Stomach (tissue), 19 donors: ENCODE results near the gene SLC6A11. TPM values are rescaled to one million over a fixed set of nuclear protein-coding genes. Genes with fewer than 3 reads are reported as not detected.

Experiments used
- DNase-seq, 2 donors: peaks; one replicate each; pipeline versions ENCODE4 v3.0.0 to v3.0.0-alpha.2; 2013 to 2019
- H3K27ac ChIP-seq, 5 donors: fragments of 200-600 bp in 4 of 5; sonication (generic) in 4 of 5; one replicate each; pipeline ENCODE4 v1.5.1; 2013 to 2019; ENCODE audit warnings: mild to moderate bottlenecking in 1 of 5, moderate library complexity in 1 of 5
- H3K27me3 ChIP-seq, 3 donors: fragments of 200-600 bp; sonication (generic); one replicate each; pipeline ENCODE4 v1.5.1; 2017 to 2019; ENCODE audit warnings: mixed run types in 1 of 3
- H3K36me3 ChIP-seq, 4 donors: fragments of 200-600 bp; sonication (generic); 1 replicate in 3 of 4; 2 replicates in 1 of 4; pipeline ENCODE4 v1.5.1; 2016 to 2019
- H3K4me1 ChIP-seq, 4 donors: fragments of 200-600 bp; sonication (generic); one replicate each; pipeline ENCODE4 v1.5.1; 2016 to 2019
- H3K4me3 ChIP-seq, 4 donors: fragments of 200-600 bp; sonication (generic) in 3 of 4; one replicate each; pipeline ENCODE4 v1.5.1; 2016 to 2019; ENCODE audit warnings: mild to moderate bottlenecking in 1 of 4
- H3K9me3 ChIP-seq, 4 donors: fragments of 200-600 bp; sonication (generic); one replicate each; pipeline ENCODE4 v1.5.1; 2016 to 2019
- CTCF ChIP-seq, 7 experiments: fragments of 450-650 bp in 4 of 7; fragments of 200-600 bp in 3 of 7; sonication (generic) in 3 of 7; IDR thresholded peaks; one replicate each; pipeline ENCODE4 v1.5.1; 2016 to 2019; ENCODE audit warnings: antibody characterized with exemption in 7 of 7, control low read depth in 2 of 7, mild to moderate bottlenecking in 1 of 7
- EP300 ChIP-seq: sonication (generic); formaldehyde crosslinking; IDR thresholded peaks from one replicate; pipeline ENCODE4 v1.6.1; 2017; ENCODE audit warnings: antibody characterized with exemption
- POLR2A ChIP-seq, 4 donors: fragments of 450-650 bp; IDR thresholded peaks; one replicate each; pipeline ENCODE4 v1.6.1; 2016; ENCODE audit warnings: antibody characterized with exemption in 4 of 4, control low read depth in 2 of 4, mild to moderate bottlenecking in 1 of 4, moderate library complexity in 1 of 4
- POLR2AphosphoS5 ChIP-seq, 3 donors: sonication (generic); formaldehyde crosslinking; IDR thresholded peaks; one replicate each; pipeline ENCODE4 v1.6.1; 2016; ENCODE audit warnings: antibody characterized with exemption in 3 of 3
- WGBS, 5 donors: extraction: QIAGEN DNeasy Blood & Tissue Kit in 3 of 5; methylation state at CpG; one replicate each; pipeline versions ENCODE4 v1.1.5 to v1.1.7; 2013 to 2018; 5-methylcytosine and 5-hydroxymethylcytosine counted together
- intact Hi-C: fragments of 100-400 bp; cut with DNase I; formaldehyde crosslinking; loops from one replicate; pipeline ENCODE4 v1.15.1; 2023; ENCODE audit warnings: low total_unique reads
- long read RNA-seq, 10 donors: transcript quantifications; one replicate each; lab custom pipeline, GENCODE V29; 2026
- polyA plus RNA-seq, 3 donors: library from polyadenylated mRNA; stranded (reverse); fragments of 200-250 nt; gene quantifications; one replicate each; pipeline ENCODE4 v1.2.3, GENCODE V29; 2013
- total RNA-seq, 5 donors: library from RNA; depleted of rRNA; stranded (reverse); fragments of >200 nt; gene quantifications; one replicate each; pipeline versions ENCODE4 v1.1.0 to v1.2.3, GENCODE V29; 2014 to 2016
- donor health status: healthy with polysubstance abuse.
- donor health status: Bipolar disorder and iron deficiency.
- donor health status: healthy.

The SLC6A11 gene
- total RNA-seq (under 1 TPM in 1 of 5 donors, not detected in 4; 0.18 TPM), polyA plus RNA-seq (1 to 10 TPM in 1 of 3 donors, not detected in 2; 2.0 TPM)
- long read RNA-seq, donor 1 = 0 reads
- long read RNA-seq, donor 2 = 0 reads
- long read RNA-seq, donor 3 = 0 reads
- long read RNA-seq, donor 4 = 0 reads
- long read RNA-seq, donor 5 = 0 reads
- long read RNA-seq, donor 6 = 0 reads
- long read RNA-seq, donor 7 = 0 reads
- long read RNA-seq, donor 8 = 0 reads
- long read RNA-seq, donor 9 = 0 reads
- long read RNA-seq, donor 10 = 0 reads

DNA sequence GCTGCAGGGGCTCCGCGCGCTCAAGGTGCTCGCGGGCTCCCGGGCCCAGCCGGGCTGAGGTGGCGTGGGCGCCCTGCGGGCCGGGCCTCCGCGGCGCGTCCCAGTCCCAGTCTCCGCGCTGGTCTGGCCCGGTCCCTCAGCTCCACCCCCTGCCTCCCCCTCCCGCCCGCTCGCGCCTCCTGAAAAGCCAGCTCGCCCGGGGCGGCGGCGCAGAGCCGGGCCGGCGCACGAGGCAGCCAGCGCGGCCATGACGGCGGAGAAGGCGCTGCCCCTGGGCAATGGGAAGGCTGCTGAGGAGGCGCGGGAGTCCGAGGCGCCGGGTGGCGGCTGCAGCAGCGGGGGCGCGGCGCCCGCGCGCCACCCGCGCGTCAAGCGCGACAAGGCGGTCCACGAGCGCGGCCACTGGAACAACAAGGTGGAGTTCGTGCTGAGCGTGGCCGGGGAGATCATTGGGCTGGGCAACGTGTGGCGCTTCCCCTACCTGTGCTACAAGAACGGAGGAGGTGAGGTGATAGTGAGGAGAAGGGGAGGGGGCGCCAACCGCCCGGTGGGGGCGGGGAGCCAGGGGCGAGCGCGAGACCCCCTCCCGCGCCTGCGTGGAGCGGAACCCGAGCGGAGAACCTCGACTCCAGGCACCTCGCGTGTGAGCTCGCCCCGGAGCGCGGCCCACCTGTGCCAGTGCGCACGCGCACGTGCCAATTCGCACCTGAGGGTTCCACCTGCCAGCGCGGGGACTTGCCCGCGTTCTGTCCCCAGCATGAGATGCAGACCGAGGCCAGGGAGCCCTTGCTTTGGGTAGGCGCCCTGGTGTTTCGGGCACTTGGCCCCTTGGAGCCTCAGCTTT lies at the start of gene SLC6A11:
Gene SLC6A11, plus strand, starts transcription at position 210 of the 844 bp plus-strand sequence. Its CDS starts 38 bp downstream, at position 248.
- TF ChIP-seq POLR2A (IDR thresholded peaks at IDR 0.05) (no peak), POLR2AphosphoS5 (IDR thresholded peaks at IDR 0.05) (no peak), CTCF (IDR thresholded peaks at IDR 0.05) (no peak), EP300 (no peak)
- no peak within 1 kb of the TSS for H3K27ac ChIP-seq
- H3K9me3 ChIP-seq = no peaks in the 10 kb centered on the region
- peak in 1 of 2 donors; percentile 22 for DNase-seq
- WGBS, 5 donors = 5 to 16% (median 10%) methylated on average over 7 to 96 of the region's 96 CpGs
- peaks cover 0 to 11% (median 5%) of the 10 kb centered on the region in 4 donors for H3K4me1 ChIP-seq
- no peaks in the 10 kb centered on the region for H3K36me3 ChIP-seq
- peak within 1 kb of the TSS; percentile 5 to 34 (median 27) for H3K4me3 ChIP-seq
- H3K27me3 ChIP-seq = peaks cover 0 to 54% (median 28%) of the 10 kb centered on the region in 3 donors
- intact Hi-C loops = no loop called here

GRCh38 chr3:10768708-10769394 lies 47.2 kb upstream of the SLC6A11 start:
- H3K27me3 ChIP-seq = peaks cover 0 to 79% (median 8%) of the 10 kb centered on the region in 3 donors
- DNase-seq = no peak
- H3K9me3 ChIP-seq = peaks cover 0 to 10% (median 0%) of the 10 kb centered on the region in 4 donors
- no peak overlapping the region for H3K4me3 ChIP-seq
- 75 to 81% (median 79%) methylated on average over 10 of the region's 10 CpGs for WGBS, 5 donors
- no peaks in the 10 kb centered on the region for H3K36me3 ChIP-seq
- no peak overlapping the region for H3K27ac ChIP-seq
- no peak for TF ChIP-seq EP300
- TF ChIP-seq POLR2AphosphoS5 (IDR thresholded peaks at IDR 0.05) = no peak
- no peak for TF ChIP-seq CTCF (IDR thresholded peaks at IDR 0.05)
- TF ChIP-seq POLR2A (IDR thresholded peaks at IDR 0.05) = no peak
- intact Hi-C loops = no loop called here
- H3K4me1 ChIP-seq = no peaks in the 10 kb centered on the region

GRCh38 chr3:10770547-10770946 lies 45.5 kb upstream of the SLC6A11 start:
- H3K4me1 ChIP-seq = no peaks in the 10 kb centered on the region
- H3K27me3 ChIP-seq = peaks cover 0 to 72% (median 11%) of the 10 kb centered on the region in 3 donors
- no peak for DNase-seq
- 71 to 79% (median 77%) methylated on average over 11 of the region's 11 CpGs for WGBS, 5 donors
- H3K9me3 ChIP-seq = peaks cover 0 to 10% (median 0%) of the 10 kb centered on the region in 4 donors
- no peak overlapping the region for H3K27ac ChIP-seq
- intact Hi-C loops = no loop called here
- TF ChIP-seq EP300 (no peak), POLR2AphosphoS5 (IDR thresholded peaks at IDR 0.05) (no peak), POLR2A (IDR thresholded peaks at IDR 0.05) (no peak), CTCF (IDR thresholded peaks at IDR 0.05) (no peak)
- no peak overlapping the region for H3K4me3 ChIP-seq
- H3K36me3 ChIP-seq = no peaks in the 10 kb centered on the region

DNA sequence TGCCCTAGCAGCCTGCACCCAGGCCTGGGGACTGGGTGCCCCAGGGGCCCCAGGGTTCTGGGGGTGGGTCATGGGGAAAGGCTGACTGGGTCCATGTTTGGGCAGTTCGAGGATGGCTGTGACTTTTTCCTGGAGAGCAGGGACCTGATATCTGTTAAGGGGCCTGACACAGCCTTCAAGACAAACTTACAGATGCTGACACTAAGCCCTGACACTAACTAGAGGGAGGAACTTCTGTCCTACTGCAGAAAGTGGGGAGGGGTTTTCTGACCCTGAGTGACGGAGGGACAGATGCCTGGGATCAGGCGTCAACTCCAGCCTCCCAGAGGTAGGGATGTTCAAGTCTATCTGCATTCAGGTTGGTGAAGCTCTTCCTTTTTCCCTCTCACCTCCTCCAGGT lies 45.0 kb upstream of the SLC6A11 start:
- Histone ChIP-seq H3K9me3 (peaks cover 0 to 10% (median 0%) of the 10 kb centered on the region in 4 donors), H3K4me3 (no peak overlapping the region), H3K4me1 (no peaks in the 10 kb centered on the region), H3K27me3 (peaks cover 0 to 72% (median 11%) of the 10 kb centered on the region in 3 donors), H3K36me3 (no peaks in the 10 kb centered on the region), H3K27ac (no peak overlapping the region)
- intact Hi-C loops = no loop called here
- WGBS, 5 donors = 24 to 55% (median 51%) methylated on average over 3 of the region's 3 CpGs
- DNase-seq = no peak
- TF ChIP-seq CTCF (IDR thresholded peaks at IDR 0.05) = no peak
